HUES64 (cell line): ENCODE data around the gene MTTP.

Experiments used
- H3K27ac ChIP-seq: 2 replicates; pipeline ENCODE4 v1.7.0; 2013; ENCODE audit warnings: low read depth, low read length, inconsistent platforms
- H3K27me3 ChIP-seq: 2 replicates; pipeline ENCODE4 v1.6.1; 2013; ENCODE audit warnings: mild to moderate bottlenecking, low read length; ENCODE audit not compliant: insufficient read depth
- H3K36me3 ChIP-seq: 2 replicates; pipeline ENCODE4 v1.6.1; 2013; ENCODE audit warnings: mild to moderate bottlenecking, low read length; ENCODE audit not compliant: insufficient read depth
- H3K4me1 ChIP-seq: 2 replicates; pipeline ENCODE4 v1.6.1; 2013; ENCODE audit warnings: mild to moderate bottlenecking, low read length, moderate library complexity; ENCODE audit not compliant: insufficient read depth
- H3K4me3 ChIP-seq: 2 replicates; pipeline ENCODE4 v1.5.1; 2013; ENCODE audit warnings: mild to moderate bottlenecking, low read length, moderate library complexity
- H3K9ac ChIP-seq: 2 replicates; pipeline ENCODE4 v1.6.1; 2013; ENCODE audit warnings: mild to moderate bottlenecking, low read depth, low read length
- H3K9me3 ChIP-seq: 2 replicates; pipeline ENCODE4 v1.6.1; 2013; ENCODE audit warnings: low read depth, low read length; ENCODE audit not compliant: insufficient read depth
- WGBS: fragments of 150-250, 120-280 bp; methylation state at CpG from one replicate; pipeline ENCODE4 v1.1.7; 2013; ENCODE audit warnings: missing lambda C conversion rate; 5-methylcytosine and 5-hydroxymethylcytosine counted together

The MTTP gene

DNA sequence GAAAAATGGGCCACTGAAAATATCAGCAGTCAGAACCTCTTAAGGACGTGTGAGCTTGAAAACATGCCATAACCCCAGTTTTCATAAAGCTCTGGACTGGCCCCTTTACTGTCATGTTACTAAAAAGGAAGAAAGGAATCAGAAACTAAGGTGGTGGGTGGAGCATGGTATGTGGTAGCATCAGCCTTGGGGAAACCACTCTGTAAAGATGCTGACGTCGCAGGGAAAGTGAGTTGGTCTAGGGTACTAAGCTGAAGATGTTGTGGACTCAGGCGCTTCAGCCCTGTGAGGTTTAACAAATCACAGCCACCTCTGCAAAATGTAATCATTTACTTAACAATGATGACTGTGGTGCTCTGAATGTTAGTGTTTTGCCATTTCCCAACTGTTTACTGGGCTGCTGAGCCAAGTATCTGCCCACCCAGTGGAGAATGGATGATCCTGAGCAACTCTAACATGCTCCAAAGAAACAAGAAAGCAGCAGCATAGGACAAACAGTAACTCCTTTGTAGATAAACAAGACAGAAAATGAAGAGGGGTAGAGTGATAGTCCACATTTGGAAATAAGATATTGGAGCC lies 49.6 kb downstream of the MTTP start:
- no peaks in the 10 kb centered on the region for H3K36me3 ChIP-seq
- H3K27ac ChIP-seq: no peak overlapping the region
- 69% methylated on average over 3 of the region's 4 CpGs for WGBS
- H3K9ac ChIP-seq: no peak overlapping the region
- no peaks in the 10 kb centered on the region for H3K9me3 ChIP-seq
- no peaks in the 10 kb centered on the region for H3K27me3 ChIP-seq
- H3K4me3 ChIP-seq: no peak overlapping the region
- peaks cover 25% of the 10 kb centered on the region for H3K4me1 ChIP-seq

DNA sequence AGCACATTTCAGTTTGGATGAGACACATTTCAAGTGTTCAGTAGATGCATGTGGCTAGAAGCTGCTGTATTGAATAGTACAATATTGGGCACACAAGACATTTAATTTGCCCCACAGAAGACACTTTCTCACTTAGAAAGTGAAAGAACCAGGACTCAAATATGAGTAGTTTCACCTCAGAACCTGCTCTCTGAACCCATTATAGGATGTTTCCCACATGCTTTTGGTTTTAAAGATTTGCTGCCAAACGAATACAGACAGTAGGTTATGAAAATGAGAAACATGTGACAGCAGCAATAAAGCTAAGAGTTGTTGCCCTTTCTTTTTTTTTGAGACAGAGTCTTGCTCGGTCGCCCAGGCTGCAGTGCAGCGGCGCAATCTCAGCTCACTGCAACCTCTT lies 50.7 kb downstream of the MTTP start:
- H3K9me3 ChIP-seq: no peaks in the 10 kb centered on the region
- H3K36me3 ChIP-seq: no peaks in the 10 kb centered on the region
- no peaks in the 10 kb centered on the region for H3K27me3 ChIP-seq
- no peak overlapping the region for H3K27ac ChIP-seq
- H3K4me3 ChIP-seq: no peak overlapping the region
- H3K4me1 ChIP-seq: peaks cover 25% of the 10 kb centered on the region
- 97% methylated on average over 5 of the region's 5 CpGs for WGBS
- H3K9ac ChIP-seq: no peak overlapping the region

DNA sequence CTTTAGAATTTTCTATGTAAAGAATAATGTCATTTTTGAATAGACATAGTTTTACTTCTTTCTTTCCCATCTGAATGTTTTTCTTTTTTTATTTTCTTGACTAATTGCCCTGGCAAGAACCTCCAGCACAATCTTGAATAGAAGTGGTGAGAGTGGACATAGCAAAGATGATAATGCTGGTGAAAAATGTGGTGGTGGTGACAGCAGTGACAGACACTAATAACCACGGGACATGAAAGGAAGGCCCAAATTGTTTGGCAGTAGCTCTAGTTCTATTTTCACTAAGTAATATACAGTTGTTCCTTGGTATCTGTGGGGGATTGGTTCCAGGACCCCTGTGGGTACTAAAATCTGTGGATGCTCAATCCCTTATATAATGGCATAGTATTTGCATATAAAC lies 53.4 kb downstream of the MTTP start:
- Histone ChIP-seq H3K27me3 (no peaks in the 10 kb centered on the region), H3K9me3 (no peaks in the 10 kb centered on the region), H3K4me3 (no peak overlapping the region), H3K36me3 (no peaks in the 10 kb centered on the region), H3K27ac (no peak overlapping the region), H3K9ac (no peak overlapping the region), H3K4me1 (peaks cover 11% of the 10 kb centered on the region)
- 90% methylated on average over 1 of the region's 1 CpG for WGBS

DNA sequence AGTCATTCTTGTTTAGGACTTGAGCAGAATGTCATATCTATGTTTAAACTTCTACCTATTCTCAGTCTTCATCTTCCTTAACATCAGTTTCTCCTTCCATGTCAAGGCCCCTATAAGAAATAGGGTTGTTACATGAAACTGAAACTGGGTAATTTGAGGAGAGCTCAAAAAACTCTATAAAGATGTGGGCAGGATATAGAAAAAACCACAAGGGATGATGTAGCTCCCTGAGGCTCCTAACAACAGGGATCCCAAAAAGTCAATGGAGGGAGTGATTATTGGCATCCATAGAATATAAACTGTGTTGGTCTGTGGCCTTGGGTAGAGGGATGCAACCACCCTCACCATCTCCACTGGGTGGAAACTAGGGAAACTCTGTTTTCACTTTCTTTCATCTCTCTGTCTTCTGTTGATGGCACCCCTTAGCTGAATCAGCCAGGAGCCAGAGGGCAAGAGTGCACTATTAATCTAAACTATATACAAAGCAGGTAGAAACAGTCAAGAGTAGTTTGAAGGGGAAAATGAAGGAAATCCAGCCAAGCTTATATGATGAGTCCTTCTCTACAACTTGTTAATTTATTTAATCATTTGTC lies 55.4 kb downstream of the MTTP start:
- Histone ChIP-seq H3K27me3 (no peaks in the 10 kb centered on the region), H3K27ac (no peak overlapping the region), H3K9ac (no peak overlapping the region), H3K4me1 (no peaks in the 10 kb centered on the region), H3K9me3 (no peaks in the 10 kb centered on the region), H3K36me3 (no peaks in the 10 kb centered on the region), H3K4me3 (no peak overlapping the region)

DNA sequence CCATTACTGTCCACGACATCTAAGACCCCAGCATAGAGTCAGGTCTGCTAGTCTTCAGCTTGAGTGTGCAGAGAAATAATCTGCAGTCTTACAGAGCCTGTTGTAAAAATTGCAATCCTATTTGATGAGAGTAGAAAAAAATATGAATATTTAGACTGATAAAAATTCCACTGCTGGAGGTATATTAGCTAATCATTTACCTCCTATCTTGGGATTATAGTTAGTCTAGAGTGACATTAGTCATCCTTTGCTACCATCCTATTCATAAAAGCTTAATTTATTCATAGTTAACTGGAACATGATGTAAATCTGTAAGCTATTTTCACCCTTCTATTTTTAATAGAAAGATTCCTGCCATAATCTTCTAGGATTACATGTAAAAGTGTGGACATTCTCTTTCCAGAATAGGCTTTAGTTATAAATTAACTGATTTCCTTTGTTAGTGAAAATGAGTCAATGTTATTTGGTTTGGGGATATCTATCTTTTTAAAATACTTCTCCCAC lies 56.3 kb downstream of the MTTP start:
- Histone ChIP-seq H3K9me3 (no peaks in the 10 kb centered on the region), H3K4me3 (no peak overlapping the region), H3K4me1 (no peaks in the 10 kb centered on the region), H3K9ac (no peak overlapping the region), H3K36me3 (no peaks in the 10 kb centered on the region), H3K27me3 (no peaks in the 10 kb centered on the region), H3K27ac (no peak overlapping the region)
- 100% methylated on average over 1 of the region's 1 CpG for WGBS

DNA sequence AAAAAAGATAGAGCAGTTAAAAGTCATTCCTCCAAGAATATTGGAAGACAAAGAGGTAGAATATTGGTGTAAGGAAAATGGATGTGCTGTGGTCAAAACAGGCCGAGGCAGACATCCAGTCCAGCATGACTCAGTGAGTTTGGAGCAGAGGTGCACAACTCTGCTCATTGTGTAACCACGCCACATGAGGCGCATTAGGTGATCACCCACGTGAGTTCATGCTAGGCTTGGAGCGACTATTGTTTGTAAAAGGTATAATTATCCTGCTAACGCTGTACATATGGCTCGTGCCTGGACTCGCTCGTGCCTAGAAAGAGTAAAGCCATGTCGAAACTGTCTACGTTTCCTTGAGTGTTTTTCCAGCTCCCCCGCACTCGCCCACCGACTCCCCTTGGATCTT lies 59.1 kb downstream of the MTTP start:
- Histone ChIP-seq H3K27ac (no peak overlapping the region), H3K9me3 (no peaks in the 10 kb centered on the region), H3K4me1 (no peaks in the 10 kb centered on the region), H3K4me3 (no peak overlapping the region), H3K9ac (no peak overlapping the region), H3K27me3 (no peaks in the 10 kb centered on the region), H3K36me3 (no peaks in the 10 kb centered on the region)
- WGBS: 94% methylated on average over 14 of the region's 14 CpGs

DNA sequence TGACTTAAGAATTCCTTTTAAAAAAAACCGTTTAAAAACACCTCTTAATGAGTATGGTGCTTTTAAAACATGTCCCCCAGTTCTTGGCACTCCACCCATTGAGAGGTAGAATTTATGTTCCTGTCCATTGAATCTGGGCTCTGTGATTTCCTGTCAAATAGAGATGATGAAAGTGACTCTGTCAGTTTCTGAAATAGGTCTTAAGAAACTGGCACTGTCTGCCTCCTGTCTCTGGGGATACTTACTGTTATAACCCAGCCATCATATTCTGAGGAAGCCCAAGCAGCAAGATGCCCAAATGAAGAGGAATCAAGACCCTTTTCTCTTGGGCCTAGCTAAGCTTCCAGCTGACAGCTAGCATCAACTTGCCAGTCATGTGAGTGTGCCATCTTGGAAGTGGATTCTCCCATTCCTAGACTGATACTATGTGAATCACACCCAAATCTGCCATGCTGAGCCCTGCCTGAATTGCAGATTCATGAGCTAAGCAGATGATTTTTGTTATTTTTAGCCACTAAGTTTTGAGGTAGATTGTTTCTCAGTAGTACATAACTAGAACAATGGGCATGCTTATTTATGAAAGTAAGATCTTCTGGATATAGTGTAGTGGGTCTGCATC lies 60.2 kb downstream of the MTTP start:
- no CpG with 5 or more reads among the region's 1 CpG for WGBS
- H3K9ac ChIP-seq: no peak overlapping the region

DNA sequence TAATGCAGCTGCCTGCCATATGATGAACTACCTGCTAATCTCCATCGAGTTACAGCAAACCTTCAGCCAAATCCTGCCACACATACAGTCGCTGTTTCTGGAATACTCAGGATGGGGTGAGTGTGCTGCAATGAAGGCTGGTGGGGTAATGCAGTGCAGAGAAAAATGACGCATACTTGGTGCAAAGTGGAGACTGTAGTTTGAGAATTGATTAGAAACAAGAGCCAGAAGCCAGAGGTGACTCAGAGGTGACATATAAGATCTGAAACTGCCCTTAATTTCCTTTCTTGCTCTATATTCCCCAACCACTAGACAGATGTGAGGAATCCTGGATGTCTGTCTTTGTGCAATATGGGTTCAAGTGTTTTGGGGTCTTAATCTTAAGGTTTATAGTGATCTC lies 61.0 kb downstream of the MTTP start:
- no peak overlapping the region for H3K4me3 ChIP-seq
- H3K9ac ChIP-seq: no peak overlapping the region
- WGBS: 89% methylated on average over 3 of the region's 3 CpGs
- no peaks in the 10 kb centered on the region for H3K9me3 ChIP-seq
- H3K27ac ChIP-seq: no peak overlapping the region
- H3K27me3 ChIP-seq: no peaks in the 10 kb centered on the region
- H3K4me1 ChIP-seq: peaks cover 3% of the 10 kb centered on the region; the same call in 1 of the 2 replicates
- no peaks in the 10 kb centered on the region for H3K36me3 ChIP-seq

More for the DNA sequence above, 60.2 kb downstream of the MTTP start:
- Histone ChIP-seq H3K36me3 (no peaks in the 10 kb centered on the region), H3K27me3 (no peaks in the 10 kb centered on the region), H3K27ac (no peak overlapping the region), H3K9me3 (no peaks in the 10 kb centered on the region), H3K4me3 (no peak overlapping the region), H3K4me1 (no peaks in the 10 kb centered on the region)

DNA sequence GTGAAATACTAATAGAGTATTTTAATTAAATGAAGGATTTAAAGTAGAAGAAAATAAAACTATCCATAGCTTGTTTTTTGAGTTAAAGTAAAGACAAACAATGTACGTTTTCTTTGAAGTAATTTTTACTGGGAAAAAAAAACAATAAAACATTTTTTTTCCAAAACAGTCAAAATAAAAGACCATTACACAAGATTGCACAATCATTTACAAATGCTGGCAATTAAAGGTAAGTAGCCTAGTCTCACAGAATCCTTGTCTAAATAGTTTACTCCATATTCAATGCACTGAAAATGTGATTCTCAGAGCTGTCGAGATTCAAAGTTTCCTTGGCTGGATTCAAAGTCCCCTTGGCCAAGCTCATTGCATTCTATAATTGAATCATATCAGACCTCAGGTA lies 61.8 kb downstream of the MTTP start:
- H3K27ac ChIP-seq: no peak overlapping the region
- no peaks in the 10 kb centered on the region for H3K27me3 ChIP-seq
- 92% methylated on average over 1 of the region's 2 CpGs for WGBS
- H3K36me3 ChIP-seq: no peaks in the 10 kb centered on the region
- H3K4me1 ChIP-seq: peaks cover 9% of the 10 kb centered on the region
- no peaks in the 10 kb centered on the region for H3K9me3 ChIP-seq
- H3K9ac ChIP-seq: no peak overlapping the region
- no peak overlapping the region for H3K4me3 ChIP-seq

DNA sequence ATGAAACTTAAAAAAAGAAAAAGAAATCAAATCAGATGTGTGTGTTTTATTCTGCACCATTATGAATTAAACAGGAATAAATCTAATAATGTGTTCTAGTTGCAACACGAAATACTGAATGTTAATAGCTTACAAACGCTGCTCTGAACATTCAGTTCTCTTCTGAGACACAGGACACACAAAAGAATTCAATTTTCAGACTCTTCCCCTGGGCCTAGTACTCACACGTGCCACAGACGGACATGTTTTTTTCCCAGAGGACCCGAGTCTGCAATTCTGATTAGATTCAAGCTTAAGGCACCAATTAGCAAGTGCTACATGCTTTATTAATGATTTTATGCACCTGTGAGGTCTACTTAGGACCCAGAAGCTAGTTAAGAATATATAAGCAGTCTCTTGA lies 62.5 kb downstream of the MTTP start:
- H3K4me3 ChIP-seq: no peak overlapping the region
- peaks cover 9% of the 10 kb centered on the region for H3K4me1 ChIP-seq
- H3K27ac ChIP-seq: no peak overlapping the region
- H3K27me3 ChIP-seq: no peaks in the 10 kb centered on the region
- 74% methylated on average over 5 of the region's 5 CpGs for WGBS
- no peak overlapping the region for H3K9ac ChIP-seq
- no peaks in the 10 kb centered on the region for H3K9me3 ChIP-seq
- H3K36me3 ChIP-seq: no peaks in the 10 kb centered on the region

DNA sequence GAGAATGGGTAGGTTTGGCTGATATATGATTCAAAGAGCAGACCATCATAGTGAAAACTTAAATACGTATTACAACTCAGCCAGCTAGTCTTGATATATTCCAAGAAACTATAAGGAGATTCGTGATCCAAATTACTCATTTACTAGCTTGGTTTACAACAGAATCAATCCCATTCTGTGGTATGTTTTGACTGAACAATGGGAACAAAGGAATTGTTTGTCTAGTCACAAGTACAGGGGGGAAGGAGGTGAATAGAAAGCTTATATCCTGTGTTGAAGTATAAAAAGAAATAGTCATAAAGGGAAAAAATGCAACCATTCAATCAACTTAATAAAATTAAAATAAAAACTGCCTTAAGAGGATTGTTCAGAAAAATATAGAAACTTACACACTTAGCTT lies 66.1 kb downstream of the MTTP start:
- Histone ChIP-seq H3K9ac (no peak overlapping the region), H3K27ac (no peak overlapping the region), H3K27me3 (peaks cover 7% of the 10 kb centered on the region), H3K9me3 (no peaks in the 10 kb centered on the region), H3K4me1 (peaks cover 41% of the 10 kb centered on the region), H3K36me3 (no peaks in the 10 kb centered on the region), H3K4me3 (no peak overlapping the region)
- WGBS: 100% methylated on average over 1 of the region's 2 CpGs
